Fibroblast of lung (primary cell): ENCODE measurements around the gene CTNNA2.

ENCODE experiments used
- CTCF ChIP-seq, 2 donors: IDR thresholded peaks in 1 of 2; conservative IDR thresholded peaks in 1 of 2; 1 replicate in 1 of 2; 2 replicates in 1 of 2; pipeline ENCODE4 v1.5.1; 2011 to 2012; ENCODE audit warnings: low read length in 2 of 2, control low read depth in 1 of 2, inconsistent platforms in 1 of 2, low read depth in 1 of 2, mild to moderate bottlenecking in 1 of 2
- EZH2 ChIP-seq: IDR thresholded peaks from 2 replicates; pipeline ENCODE4 v1.5.1; 2012; ENCODE audit warnings: low read length, control low read depth, mild to moderate bottlenecking; ENCODE audit errors: missing control alignments

DNA sequence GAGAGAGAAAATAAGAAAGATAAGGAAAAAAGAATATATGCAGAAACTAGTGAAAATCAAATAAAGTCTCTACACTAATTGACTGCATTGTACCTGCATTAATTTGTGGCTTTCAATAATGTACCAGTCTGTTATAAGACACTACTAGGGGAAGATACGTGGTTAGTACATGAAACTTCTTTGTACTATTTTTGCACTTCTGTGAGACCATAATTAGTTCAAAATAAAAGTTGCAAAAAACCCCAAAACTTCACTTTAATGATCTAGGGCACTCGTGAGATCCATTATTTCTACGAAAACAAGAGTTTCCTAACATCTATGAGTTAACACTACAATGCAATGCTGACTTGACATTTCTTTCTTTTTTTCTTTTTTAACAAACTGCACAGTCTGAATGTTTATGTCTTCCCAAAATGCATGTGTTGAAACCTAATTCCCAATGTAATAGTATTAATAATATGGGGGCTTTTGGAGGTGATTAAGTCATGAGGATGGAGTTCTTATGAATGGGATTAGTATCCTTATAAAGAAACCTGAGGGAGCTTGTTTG lies 954.5 kb downstream of the CTNNA2 start:
- TF ChIP-seq CTCF (conservative IDR thresholded peaks at IDR 0.05 in 1 of 2, IDR thresholded peaks at IDR 0.05 in 1 of 2; ENCODE audit: low read depth in 1 of 2, low read length in 2 of 2) (no peak), EZH2 (no peak)
